OCI-LY7 (cell line): ENCODE data around the gene PSMG4.

ENCODE experiments used
- EZH2phosphoT487 ChIP-seq: fragments of 200-600 bp; sonication (generic); IDR thresholded peaks from 2 replicates; pipeline ENCODE4 v1.6.1; 2018; ENCODE audit warnings: low read depth, borderline replicate concordance, mild to moderate bottlenecking, mixed run types, antibody characterized with exemption, low read length, moderate library complexity, mixed read lengths
- TF ChIP-seq, protein P1 (sequence below): fragments of 200-600 bp; sonication (generic); conservative IDR thresholded peaks from 2 replicates; pipeline ENCODE4 v1.5.1; 2014; ENCODE audit warnings: mild to moderate bottlenecking, antibody characterized with exemption, low read length, moderate library complexity, mixed read lengths

DNA sequence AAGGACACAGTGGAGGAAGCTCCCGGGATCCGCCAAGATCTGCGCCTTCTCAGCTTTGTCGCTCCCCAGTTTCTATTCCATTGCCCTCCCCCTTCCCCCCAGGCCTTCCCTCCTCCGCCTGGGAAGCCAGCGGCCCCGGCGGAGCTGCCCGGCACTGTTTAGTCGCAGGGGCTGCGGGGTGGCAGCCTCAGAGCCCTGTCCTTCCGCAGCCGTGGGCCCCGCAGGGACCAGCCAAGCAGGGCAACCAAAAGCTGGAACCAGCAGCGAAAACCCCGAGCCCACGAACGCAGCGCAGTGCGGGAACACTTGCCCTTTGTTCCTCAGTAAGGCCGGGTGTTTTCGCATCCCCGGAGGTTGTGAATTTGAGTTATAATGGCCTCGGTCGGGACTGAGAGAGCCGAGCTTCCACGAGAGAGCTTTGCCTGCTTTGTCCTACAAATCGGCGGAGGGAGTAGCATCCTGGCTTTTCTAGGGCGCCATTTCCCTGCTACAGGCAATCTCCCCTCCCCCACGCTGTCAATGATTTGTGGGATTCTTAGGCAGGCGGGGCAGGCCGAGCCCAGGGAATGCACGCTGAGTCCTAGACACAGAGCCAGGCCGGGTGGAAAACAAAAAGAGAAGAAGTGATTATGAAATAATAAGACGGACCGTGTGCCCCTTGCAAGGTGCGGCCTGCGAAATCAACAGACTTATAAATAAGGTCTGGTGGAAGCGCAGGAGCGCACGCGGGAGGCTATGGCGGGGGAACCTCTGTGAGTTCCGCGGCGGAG is 27.3 kb upstream of the PSMG4 start:
- TF ChIP-seq, protein P1, sequence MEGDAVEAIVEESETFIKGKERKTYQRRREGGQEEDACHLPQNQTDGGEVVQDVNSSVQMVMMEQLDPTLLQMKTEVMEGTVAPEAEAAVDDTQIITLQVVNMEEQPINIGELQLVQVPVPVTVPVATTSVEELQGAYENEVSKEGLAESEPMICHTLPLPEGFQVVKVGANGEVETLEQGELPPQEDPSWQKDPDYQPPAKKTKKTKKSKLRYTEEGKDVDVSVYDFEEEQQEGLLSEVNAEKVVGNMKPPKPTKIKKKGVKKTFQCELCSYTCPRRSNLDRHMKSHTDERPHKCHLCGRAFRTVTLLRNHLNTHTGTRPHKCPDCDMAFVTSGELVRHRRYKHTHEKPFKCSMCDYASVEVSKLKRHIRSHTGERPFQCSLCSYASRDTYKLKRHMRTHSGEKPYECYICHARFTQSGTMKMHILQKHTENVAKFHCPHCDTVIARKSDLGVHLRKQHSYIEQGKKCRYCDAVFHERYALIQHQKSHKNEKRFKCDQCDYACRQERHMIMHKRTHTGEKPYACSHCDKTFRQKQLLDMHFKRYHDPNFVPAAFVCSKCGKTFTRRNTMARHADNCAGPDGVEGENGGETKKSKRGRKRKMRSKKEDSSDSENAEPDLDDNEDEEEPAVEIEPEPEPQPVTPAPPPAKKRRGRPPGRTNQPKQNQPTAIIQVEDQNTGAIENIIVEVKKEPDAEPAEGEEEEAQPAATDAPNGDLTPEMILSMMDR, result no peak
- no peak for TF ChIP-seq EZH2phosphoT487
